NCI-H2171 treated with DMSO at 0.1 percent for 48 hours (cell line): Measurements from ENCODE around the gene NRG3.
"Not testable (repeated sequence)": the region's sequence is repeated elsewhere in the genome, so short reads cannot be mapped to it uniquely, and the experiment has no call there.

Source experiments
- DNase-seq: peaks from one replicate; lab custom pipeline; 2025; lab: John Stamatoyannopoulos, UW

NRG3 gene

GRCh38 chr10:82678451-82678850 lies 803.5 kb downstream of the NRG3 start:
- DNase-seq, result not testable (repeated sequence)

GRCh38 chr10:82680608-82681007 lies 805.6 kb downstream of the NRG3 start:
- no peak for DNase-seq

GRCh38 chr10:82683945-82684344 lies 809.0 kb downstream of the NRG3 start:
- no peak for DNase-seq

GRCh38 chr10:82685087-82685486 lies 810.1 kb downstream of the NRG3 start:
- no peak for DNase-seq

GRCh38 chr10:82691211-82691610 lies 816.2 kb downstream of the NRG3 start:
- no peak for DNase-seq

- no peak for DNase-seq
These were observed 817.5 kb downstream of the NRG3 start for GRCh38 chr10:82692458-82692857.

GRCh38 chr10:82721831-82722230 lies 846.8 kb downstream of the NRG3 start:
- peak; percentile 19 for DNase-seq

GRCh38 chr10:82722273-82722672 lies 847.3 kb downstream of the NRG3 start:
- no peak for DNase-seq

- no peak for DNase-seq
These were observed 861.3 kb downstream of the NRG3 start for GRCh38 chr10:82736305-82736704.

- no peak for DNase-seq
These were observed 862.6 kb downstream of the NRG3 start for GRCh38 chr10:82737549-82737948.

GRCh38 chr10:82738592-82738991 lies 863.6 kb downstream of the NRG3 start:
- DNase-seq, result no peak

GRCh38 chr10:82742478-82742877 lies 867.5 kb downstream of the NRG3 start:
- no peak for DNase-seq

GRCh38 chr10:82742898-82743297 lies 867.9 kb downstream of the NRG3 start:
- no peak for DNase-seq

GRCh38 chr10:82750538-82750937 lies 875.5 kb downstream of the NRG3 start:
- no peak for DNase-seq

- DNase-seq, result peak; percentile 72
These were observed 882.4 kb downstream of the NRG3 start for GRCh38 chr10:82757397-82757796.

GRCh38 chr10:82757901-82758300 lies 882.9 kb downstream of the NRG3 start:
- DNase-seq, result peak; percentile 84

GRCh38 chr10:82759050-82759449 lies 884.1 kb downstream of the NRG3 start:
- peak; percentile 5 for DNase-seq

GRCh38 chr10:82762641-82763040 lies 887.6 kb downstream of the NRG3 start:
- DNase-seq, result no peak

GRCh38 chr10:82768040-82768439 lies 893.0 kb downstream of the NRG3 start:
- no peak for DNase-seq

- no peak for DNase-seq
These were observed 903.9 kb downstream of the NRG3 start for GRCh38 chr10:82778908-82779307.

GRCh38 chr10:82796510-82796909 lies 921.5 kb downstream of the NRG3 start:
- peak; percentile 29 for DNase-seq

GRCh38 chr10:82801289-82801688 lies 926.3 kb downstream of the NRG3 start:
- DNase-seq, result no peak

- DNase-seq, result no peak
These were observed 936.6 kb downstream of the NRG3 start for GRCh38 chr10:82811621-82812020.

- no peak for DNase-seq
These were observed 938.9 kb downstream of the NRG3 start for GRCh38 chr10:82813856-82814255.

- no peak for DNase-seq
These were observed 939.6 kb downstream of the NRG3 start for GRCh38 chr10:82814635-82815034.
